ENCODE results near the gene LRP1. TPM values are rescaled to one million over a fixed set of nuclear protein-coding genes. Genes with fewer than 3 reads are reported as not detected.

The LRP1 gene
- total and polyA plus RNA-seq, 2 of the 13 experiments (the other 11 are each of a cell fraction or from before 2014, with no cell fraction given) = 14.7 to 30.8 TPM

DNA sequence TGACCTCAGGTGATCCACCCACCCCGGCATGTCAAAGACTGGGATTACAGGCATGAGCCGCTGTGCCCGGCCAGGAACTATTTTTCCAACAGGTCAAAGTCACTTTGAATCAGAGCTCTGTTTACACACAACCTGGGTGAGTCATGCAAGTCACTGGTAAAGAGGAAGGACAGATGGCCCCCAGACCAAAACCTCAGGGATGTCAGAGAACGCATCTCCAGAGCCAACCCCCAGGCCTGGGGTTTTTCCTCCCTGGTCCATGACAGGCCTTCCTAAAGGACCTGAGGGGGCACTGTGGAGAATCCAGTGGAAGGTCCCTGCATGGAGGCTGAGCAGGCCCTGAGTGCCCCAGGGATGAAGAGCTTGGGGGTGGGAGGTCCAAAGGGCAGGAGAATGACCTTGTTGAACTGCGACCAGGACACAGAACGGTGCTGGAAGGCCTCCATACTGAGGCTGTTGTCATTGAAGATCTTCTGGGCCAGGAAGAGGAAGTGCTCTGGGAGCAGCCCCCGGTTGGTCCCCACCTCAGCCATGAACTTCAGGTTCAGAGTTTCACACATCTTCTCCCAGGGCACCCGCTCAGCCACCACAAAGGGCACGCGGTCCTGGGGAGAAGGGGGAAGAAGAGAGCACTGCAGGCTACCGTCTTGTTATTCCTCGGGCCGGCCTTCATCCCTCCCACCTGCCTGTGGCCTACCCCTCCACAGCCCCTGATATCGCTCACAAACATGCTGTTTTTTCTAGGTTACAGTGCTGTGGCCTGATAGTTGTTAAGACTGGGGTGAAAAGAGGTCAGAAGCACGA is 26.2 kb upstream of the LRP1 start (continued):
- TF ChIP-seq, protein P1, sequence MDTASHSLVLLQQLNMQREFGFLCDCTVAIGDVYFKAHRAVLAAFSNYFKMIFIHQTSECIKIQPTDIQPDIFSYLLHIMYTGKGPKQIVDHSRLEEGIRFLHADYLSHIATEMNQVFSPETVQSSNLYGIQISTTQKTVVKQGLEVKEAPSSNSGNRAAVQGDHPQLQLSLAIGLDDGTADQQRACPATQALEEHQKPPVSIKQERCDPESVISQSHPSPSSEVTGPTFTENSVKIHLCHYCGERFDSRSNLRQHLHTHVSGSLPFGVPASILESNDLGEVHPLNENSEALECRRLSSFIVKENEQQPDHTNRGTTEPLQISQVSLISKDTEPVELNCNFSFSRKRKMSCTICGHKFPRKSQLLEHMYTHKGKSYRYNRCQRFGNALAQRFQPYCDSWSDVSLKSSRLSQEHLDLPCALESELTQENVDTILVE (CRISPR knock-in tag; IDR thresholded peaks at IDR 0.05) = no peak; the same call in 1 of the 2 replicates
- TF ChIP-seq, protein P2, sequence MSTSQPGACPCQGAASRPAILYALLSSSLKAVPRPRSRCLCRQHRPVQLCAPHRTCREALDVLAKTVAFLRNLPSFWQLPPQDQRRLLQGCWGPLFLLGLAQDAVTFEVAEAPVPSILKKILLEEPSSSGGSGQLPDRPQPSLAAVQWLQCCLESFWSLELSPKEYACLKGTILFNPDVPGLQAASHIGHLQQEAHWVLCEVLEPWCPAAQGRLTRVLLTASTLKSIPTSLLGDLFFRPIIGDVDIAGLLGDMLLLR (CRISPR knock-in tag; IDR thresholded peaks at IDR 0.05) = 0 out of 2 replicates have a peak, but pooled peaks have one; percentile 69
- no peak for TF ChIP-seq DBP (CRISPR knock-in tag; IDR thresholded peaks at IDR 0.05; ENCODE audit: not compliant biosample characterization)
- TF ChIP-seq PITX1 (CRISPR knock-in tag; IDR thresholded peaks at IDR 0.05) = peak; percentile 90
- no peak for TF ChIP-seq ZKSCAN1 (IDR thresholded peaks at IDR 0.05; ENCODE audit: low read length)
- no peak for TF ChIP-seq RBAK (CRISPR knock-in tag; IDR thresholded peaks at IDR 0.05)
- peak; percentile 92 for TF ChIP-seq ZGPAT (CRISPR knock-in tag; IDR thresholded peaks at IDR 0.05)
- no peak; the same call in 1 of the 2 replicates for TF ChIP-seq RFXANK (CRISPR knock-in tag; IDR thresholded peaks at IDR 0.05)
- TF ChIP-seq NRL (CRISPR knock-in tag; IDR thresholded peaks at IDR 0.05; ENCODE audit: borderline replicate concordance) = peak; percentile 71; the same call in 1 of the 2 replicates
- TF ChIP-seq REPIN1 (CRISPR knock-in tag; IDR thresholded peaks at IDR 0.05; ENCODE audit: borderline replicate concordance, low read depth) = peak; percentile 78
- peak; percentile 94 for TF ChIP-seq ASH2L (IDR thresholded peaks at IDR 0.05; ENCODE audit: insufficient read length, low read depth, low read length)
- no peak for TF ChIP-seq CSRNP1 (CRISPR knock-in tag; IDR thresholded peaks at IDR 0.05)
- TF ChIP-seq TAF1 (CRISPR knock-in tag; IDR thresholded peaks at IDR 0.05) = 0 out of 2 replicates have a peak, but pooled peaks have one; percentile 27
- TF ChIP-seq ZSCAN12 (CRISPR knock-in tag; IDR thresholded peaks at IDR 0.05) = no peak
- no peak for TF ChIP-seq MAFF (IDR thresholded peaks at IDR 0.05; ENCODE audit: low read depth, low read length)
- TF ChIP-seq, protein P3, sequence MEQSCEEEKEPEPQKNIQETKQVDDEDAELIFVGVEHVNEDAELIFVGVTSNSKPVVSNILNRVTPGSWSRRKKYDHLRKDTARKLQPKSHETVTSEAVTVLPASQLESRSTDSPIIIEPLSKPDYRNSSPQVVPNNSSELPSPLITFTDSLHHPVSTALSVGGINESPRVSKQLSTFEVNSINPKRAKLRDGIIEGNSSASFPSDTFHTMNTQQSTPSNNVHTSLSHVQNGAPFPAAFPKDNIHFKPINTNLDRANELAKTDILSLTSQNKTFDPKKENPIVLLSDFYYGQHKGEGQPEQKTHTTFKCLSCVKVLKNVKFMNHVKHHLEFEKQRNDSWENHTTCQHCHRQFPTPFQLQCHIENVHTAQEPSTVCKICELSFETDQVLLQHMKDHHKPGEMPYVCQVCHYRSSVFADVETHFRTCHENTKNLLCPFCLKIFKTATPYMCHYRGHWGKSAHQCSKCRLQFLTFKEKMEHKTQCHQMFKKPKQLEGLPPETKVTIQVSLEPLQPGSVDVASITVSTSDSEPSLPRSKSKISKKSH (CRISPR knock-in tag; IDR thresholded peaks at IDR 0.05; ENCODE audit: borderline replicate concordance) = peak; percentile 41; the same call in 1 of the 2 replicates
- TF ChIP-seq ZBTB46 (CRISPR knock-in tag; IDR thresholded peaks at IDR 0.05; ENCODE audit: borderline replicate concordance) = no peak
- no peak for TF ChIP-seq SP2 (CRISPR knock-in tag; IDR thresholded peaks at IDR 0.05)
- no peak for TF ChIP-seq ZNF282 (IDR thresholded peaks at IDR 0.05; ENCODE audit: partially characterized antibody)

Data from HepG2 (cell line).